Trophoblast cell (in vitro differentiated cells and primary cell): ENCODE results near the gene DAG1.

Experiments
- DNase-seq, 2 donors: peaks; one replicate each; pipeline ENCODE4 v3.0.0-alpha.2; 2016
- H2AFZ ChIP-seq: 2 replicates; pipeline ENCODE4 v1.6.1; 2013; ENCODE audit warnings: low read length, moderate library complexity, mild to moderate bottlenecking; ENCODE audit not compliant: insufficient read depth, poor library complexity
- H2AK5ac ChIP-seq: 2 replicates; pipeline ENCODE4 v1.6.1; 2013; ENCODE audit warnings: mild to moderate bottlenecking, low read length
- H2BK120ac ChIP-seq: 2 replicates; pipeline ENCODE4 v1.6.1; 2013; ENCODE audit warnings: low read length, mild to moderate bottlenecking, moderate library complexity; ENCODE audit not compliant: insufficient read depth, poor library complexity
- H2BK12ac ChIP-seq: 2 replicates; pipeline ENCODE4 v1.6.1; 2013; ENCODE audit warnings: mild to moderate bottlenecking, low read length, moderate library complexity
- H2BK5ac ChIP-seq: 2 replicates; pipeline ENCODE4 v1.6.1; 2013; ENCODE audit warnings: low read length, low read depth, moderate library complexity, mild to moderate bottlenecking; ENCODE audit not compliant: poor library complexity
- H3K14ac ChIP-seq: 2 replicates; pipeline ENCODE4 v1.6.1; 2013; ENCODE audit warnings: mild to moderate bottlenecking, low read length
- H3K18ac ChIP-seq: 2 replicates; pipeline ENCODE4 v1.6.1; 2013; ENCODE audit warnings: mild to moderate bottlenecking, low read length
- H3K23ac ChIP-seq: 2 replicates; pipeline ENCODE4 v1.6.1; 2013; ENCODE audit warnings: low read length
- H3K27ac ChIP-seq: 2 replicates; pipeline ENCODE4 v1.5.1; 2013; ENCODE audit warnings: low read depth, mild to moderate bottlenecking, inconsistent platforms, low read length, moderate library complexity
- H3K27me3 ChIP-seq: 2 replicates; pipeline ENCODE4 v1.6.1; 2013; ENCODE audit warnings: inconsistent platforms, mild to moderate bottlenecking, low read length, moderate library complexity; ENCODE audit not compliant: insufficient read depth
- H3K36me3 ChIP-seq, 2 experiments: 1 replicate in 1 of 2; 2 replicates in 1 of 2; pipeline ENCODE4 v1.6.1; 2013; ENCODE audit warnings: low read length in 2 of 2, mild to moderate bottlenecking in 2 of 2, moderate library complexity in 1 of 2; ENCODE audit not compliant: insufficient read depth in 2 of 2, control insufficient read depth in 1 of 2
- H3K4ac ChIP-seq: 2 replicates; pipeline ENCODE4 v1.6.1; 2013; ENCODE audit warnings: low read depth, mild to moderate bottlenecking, low read length, moderate library complexity
- H3K4me1 ChIP-seq, 2 experiments: 1 replicate in 1 of 2; 2 replicates in 1 of 2; pipeline ENCODE4 v1.6.1; 2013; ENCODE audit warnings: low read length in 2 of 2, mild to moderate bottlenecking in 2 of 2, moderate library complexity in 1 of 2; ENCODE audit not compliant: insufficient read depth in 2 of 2, control insufficient read depth in 1 of 2
- H3K4me2 ChIP-seq: 2 replicates; pipeline ENCODE4 v1.6.1; 2013; ENCODE audit warnings: inconsistent platforms, mild to moderate bottlenecking, low read length, moderate library complexity
- H3K4me3 ChIP-seq: 2 replicates; pipeline ENCODE4 v1.5.1; 2013; ENCODE audit warnings: mild to moderate bottlenecking, low read depth, low read length, inconsistent platforms
- H3K79me1 ChIP-seq: one replicate; pipeline ENCODE4 v1.6.1; 2013; ENCODE audit warnings: low read length
- H3K79me2 ChIP-seq: 2 replicates; pipeline ENCODE4 v1.6.1; 2013; ENCODE audit warnings: low read length, mild to moderate bottlenecking; ENCODE audit not compliant: control insufficient read depth, insufficient read depth, poor library complexity
- H3K9ac ChIP-seq: 2 replicates; pipeline ENCODE4 v1.6.1; 2013; ENCODE audit warnings: mild to moderate bottlenecking, low read length
- H3K9me3 ChIP-seq: 2 replicates; pipeline ENCODE4 v1.6.1; 2013; ENCODE audit warnings: low read depth, mild to moderate bottlenecking, control low read depth, inconsistent platforms, low read length; ENCODE audit not compliant: insufficient read depth
- H4K12ac ChIP-seq: 2 replicates; pipeline ENCODE4 v1.6.1; 2013; ENCODE audit warnings: low read depth, mild to moderate bottlenecking, low read length, moderate library complexity
- H4K8ac ChIP-seq: 2 replicates; pipeline ENCODE4 v1.6.1; 2013; ENCODE audit warnings: low read depth, mild to moderate bottlenecking, low read length, moderate library complexity
- H4K91ac ChIP-seq: one replicate; pipeline ENCODE4 v1.6.1; 2013; ENCODE audit warnings: low read depth, mild to moderate bottlenecking, low read length, moderate library complexity
- WGBS: extraction: QIAGEN DNeasy Blood & Tissue Kit; methylation state at CpG from one replicate; pipeline ENCODE4 v1.1.7; 2013; ENCODE audit warnings: missing lambda C conversion rate; ENCODE audit not compliant: insufficient read length, insufficient coverage; ENCODE audit errors: extremely low coverage; 5-methylcytosine and 5-hydroxymethylcytosine counted together

Gene DAG1

DNA sequence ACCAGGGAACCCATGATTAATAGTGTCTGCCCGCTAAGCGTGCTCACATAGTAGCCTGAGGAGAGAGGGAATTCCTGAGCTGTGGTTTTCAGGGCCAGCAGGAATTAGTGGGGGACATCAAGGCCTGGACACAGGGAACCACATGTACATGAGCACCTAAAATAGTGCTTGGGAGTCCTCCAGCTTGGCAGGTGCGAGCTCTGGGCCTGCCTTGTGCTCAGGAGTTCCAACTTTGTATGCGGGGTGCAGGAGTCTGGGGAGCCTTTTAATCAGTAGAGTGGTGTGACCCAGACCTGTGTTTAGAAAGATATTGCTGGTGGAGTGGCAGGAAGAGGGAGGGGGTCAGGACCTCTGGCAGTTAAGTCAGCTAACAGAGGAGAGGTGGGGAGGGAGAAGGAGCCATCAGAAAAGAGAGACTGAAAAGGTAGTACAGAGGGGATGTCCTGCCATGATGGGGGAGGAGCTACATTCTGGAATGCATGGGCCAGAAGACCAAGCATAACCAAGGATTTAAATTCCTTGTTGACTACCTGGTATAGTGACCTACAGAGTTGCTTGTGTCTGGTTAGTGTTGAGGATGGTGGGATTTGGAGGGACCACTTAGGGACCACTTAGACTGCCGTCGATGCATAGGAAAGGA, 1.9 kb downstream of the DAG1 start:
- no peak overlapping the region for H3K23ac ChIP-seq
- H2AFZ ChIP-seq, result no peak overlapping the region
- peak overlapping the region; percentile 60 for H3K27ac ChIP-seq
- no peak overlapping the region for H4K8ac ChIP-seq
- H3K4me2 ChIP-seq, result peak overlapping the region; percentile 70
- H3K79me1 ChIP-seq, result peaks cover 35% of the 10 kb centered on the region
- no peak overlapping the region for H2AK5ac ChIP-seq
- peak overlapping the region; percentile 73 for H3K4ac ChIP-seq
- H3K4me1 ChIP-seq, result peaks cover 14 to 22% of the 10 kb centered on the region in 2 experiments
- peaks cover 36% of the 10 kb centered on the region for H3K79me2 ChIP-seq
- H3K9me3 ChIP-seq, result no peaks in the 10 kb centered on the region
- H2BK5ac ChIP-seq, result peak overlapping the region; percentile 58
- peak in 1 of 2 donors; percentile 45 for DNase-seq
- peak overlapping the region; percentile 23 for H3K14ac ChIP-seq
- peak overlapping the region; percentile 18 for H3K18ac ChIP-seq
- WGBS, result no CpG with 5 or more reads among the region's 6 CpGs
- no peak overlapping the region for H2BK120ac ChIP-seq
- no peak overlapping the region for H3K9ac ChIP-seq
- no peak overlapping the region for H2BK12ac ChIP-seq
- H4K12ac ChIP-seq, result no peak overlapping the region
- H4K91ac ChIP-seq, result no peak overlapping the region
- no peaks in the 10 kb centered on the region for H3K27me3 ChIP-seq
- no peak overlapping the region for H3K4me3 ChIP-seq
- peaks cover under 1% of the 10 kb centered on the region in 2 experiments for H3K36me3 ChIP-seq

DNA sequence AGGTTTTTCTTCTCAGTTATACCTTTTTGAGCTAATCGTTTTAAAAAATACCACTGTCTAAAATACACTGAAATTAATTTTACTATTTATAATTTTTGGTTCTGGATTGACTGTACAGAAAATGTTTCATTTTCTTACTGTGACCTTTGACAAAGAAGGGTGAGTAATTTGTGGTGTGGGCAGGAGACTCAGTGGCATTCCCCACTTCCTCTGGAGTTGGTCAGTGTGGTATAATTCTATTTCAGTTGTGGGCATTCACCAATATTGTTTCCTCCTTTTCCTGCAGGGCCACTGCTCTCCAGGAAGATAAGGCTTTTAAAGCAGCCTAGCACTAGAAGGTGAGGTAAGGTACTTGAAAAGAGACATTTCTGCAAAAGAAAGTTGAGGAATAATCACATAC, 6.5 kb downstream of the DAG1 start:
- Histone ChIP-seq H3K27ac (no peak overlapping the region), H2BK12ac (no peak overlapping the region), H3K4ac (peak overlapping the region; percentile 84), H3K4me3 (no peak overlapping the region), H2BK120ac (no peak overlapping the region), H3K18ac (no peak overlapping the region), H3K27me3 (no peaks in the 10 kb centered on the region), H4K12ac (no peak overlapping the region), H2AK5ac (no peak overlapping the region), H2AFZ (no peak overlapping the region), H4K91ac (no peak overlapping the region), H3K36me3 (peaks cover 23 to 27% of the 10 kb centered on the region in 2 experiments), H3K4me1 (peaks cover 7 to 9% of the 10 kb centered on the region in 2 experiments), H2BK5ac (no peak overlapping the region), H3K79me1 (peaks cover 3% of the 10 kb centered on the region), H4K8ac (no peak overlapping the region), H3K14ac (no peak overlapping the region), H3K79me2 (peaks cover 29% of the 10 kb centered on the region), H3K9me3 (no peaks in the 10 kb centered on the region), H3K9ac (no peak overlapping the region), H3K23ac (no peak overlapping the region), H3K4me2 (no peak overlapping the region)
- no CpG with 5 or more reads among the region's 1 CpG for WGBS
- no peak for DNase-seq

DNA sequence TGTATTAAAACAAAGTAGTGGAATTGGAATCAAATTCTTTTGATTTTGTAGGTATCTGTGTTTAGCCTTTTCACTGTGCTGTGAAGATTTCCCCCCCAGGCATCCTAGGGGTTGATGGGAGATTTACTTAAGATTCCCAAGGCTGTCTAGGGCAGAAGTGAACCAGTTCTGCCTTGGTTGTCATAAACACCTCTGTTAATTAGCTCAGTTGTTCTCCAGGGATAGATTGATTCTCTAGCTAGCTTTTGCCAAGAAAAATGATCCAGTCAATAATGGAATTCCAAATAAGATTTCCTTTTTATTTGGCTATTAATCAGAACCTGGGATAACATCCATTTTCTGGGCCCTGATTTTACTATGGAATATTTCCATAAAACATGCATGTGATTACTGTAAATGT, 12.7 kb downstream of the DAG1 start:
- Histone ChIP-seq H2AFZ (no peak overlapping the region), H3K18ac (no peak overlapping the region), H4K91ac (no peak overlapping the region), H3K23ac (no peak overlapping the region), H3K27ac (no peak overlapping the region), H3K9me3 (no peaks in the 10 kb centered on the region), H3K4me2 (no peak overlapping the region), H2BK12ac (no peak overlapping the region), H3K79me1 (no peaks in the 10 kb centered on the region), H2AK5ac (no peak overlapping the region), H3K9ac (no peak overlapping the region), H2BK120ac (no peak overlapping the region), H4K8ac (no peak overlapping the region), H3K79me2 (peaks cover 25% of the 10 kb centered on the region), H3K14ac (no peak overlapping the region), H3K4me3 (no peak overlapping the region), H4K12ac (no peak overlapping the region), H3K27me3 (no peaks in the 10 kb centered on the region), H2BK5ac (no peak overlapping the region), H3K4me1 (peaks cover 14 to 16% of the 10 kb centered on the region in 2 experiments), H3K36me3 (peaks cover 21 to 26% of the 10 kb centered on the region in 2 experiments), H3K4ac (peak overlapping the region; percentile 36)
- DNase-seq, result no peak

DNA sequence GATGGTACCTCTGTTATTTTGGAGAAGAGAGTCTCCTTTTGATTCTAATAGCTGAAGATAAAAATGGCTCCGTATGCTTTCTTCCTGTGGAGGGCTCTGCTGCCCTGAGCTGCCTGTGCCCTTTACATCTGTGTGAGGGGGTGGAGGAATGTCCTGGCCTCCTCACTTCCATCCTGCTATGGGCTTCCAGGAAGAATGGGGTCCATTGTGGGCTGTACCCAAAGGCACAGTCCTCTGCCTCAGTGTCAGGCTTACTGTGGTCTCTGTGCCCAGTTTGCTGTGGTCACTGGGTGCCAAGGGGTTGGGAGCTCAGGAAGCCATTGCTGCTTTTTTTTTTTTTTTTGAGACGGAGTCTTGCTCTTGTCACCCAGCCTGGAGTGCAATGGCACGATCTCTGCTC, 14.4 kb downstream of the DAG1 start:
- Histone ChIP-seq H2BK12ac (no peak overlapping the region), H3K79me1 (no peaks in the 10 kb centered on the region), H3K4me1 (peaks cover 14 to 16% of the 10 kb centered on the region in 2 experiments), H3K9me3 (no peaks in the 10 kb centered on the region), H3K9ac (no peak overlapping the region), H3K79me2 (peaks cover 21% of the 10 kb centered on the region), H3K4me3 (no peak overlapping the region), H4K12ac (no peak overlapping the region), H3K27ac (peak overlapping the region; percentile 36), H3K36me3 (peaks cover 15 to 16% of the 10 kb centered on the region in 2 experiments), H3K4ac (peak overlapping the region; percentile 1), H3K18ac (no peak overlapping the region), H3K27me3 (no peaks in the 10 kb centered on the region), H2AK5ac (no peak overlapping the region), H4K8ac (no peak overlapping the region), H3K4me2 (no peak overlapping the region), H4K91ac (no peak overlapping the region), H2BK120ac (no peak overlapping the region), H2BK5ac (no peak overlapping the region), H3K14ac (no peak overlapping the region), H2AFZ (no peak overlapping the region), H3K23ac (no peak overlapping the region)
- no peak for DNase-seq
- no CpG with 5 or more reads among the region's 3 CpGs for WGBS
